GM18873 (cell line): Measurements from ENCODE around the gene MVB12B.

ENCODE experiments used
- ATAC-seq: cut with Tn5 transposase; IDR thresholded peaks from one replicate; pipeline ENCODE4 v1.9.1; 2021; ENCODE audit warnings: mild to moderate bottlenecking, moderate library complexity, moderate number of reproducible peaks; ENCODE audit not compliant: unreplicated experiment, low FRiP score

The MVB12B gene

GRCh38 chr9:126443144-126443543 lies 116.5 kb downstream of the MVB12B start:
- ATAC-seq, result no peak

GRCh38 chr9:126448136-126448535 lies 121.5 kb downstream of the MVB12B start:
- ATAC-seq, result no peak

- ATAC-seq, result no peak
Observed at GRCh38 chr9:126448865-126449577, 122.4 kb downstream of the MVB12B start.

- ATAC-seq, result no peak
Observed at GRCh38 chr9:126449725-126450667, 123.4 kb downstream of the MVB12B start.

- ATAC-seq, result no peak
Observed at GRCh38 chr9:126450668-126451205, 124.1 kb downstream of the MVB12B start.

GRCh38 chr9:126451316-126451885 lies 124.8 kb downstream of the MVB12B start:
- no peak for ATAC-seq

- no peak for ATAC-seq
Observed at GRCh38 chr9:126452106-126452505, 125.5 kb downstream of the MVB12B start.

GRCh38 chr9:126453156-126453963 lies 126.7 kb downstream of the MVB12B start:
- no peak for ATAC-seq

- ATAC-seq, result no peak
Observed at GRCh38 chr9:126454215-126454614, 127.6 kb downstream of the MVB12B start.

- no peak for ATAC-seq
Observed at GRCh38 chr9:126454795-126455194, 128.2 kb downstream of the MVB12B start.

- ATAC-seq, result no peak
Observed at GRCh38 chr9:126456441-126457174, 130.0 kb downstream of the MVB12B start.

- no peak for ATAC-seq
Observed at GRCh38 chr9:126457175-126457547, 130.5 kb downstream of the MVB12B start.

- no peak for ATAC-seq
Observed at GRCh38 chr9:126457890-126458289, 131.3 kb downstream of the MVB12B start.

GRCh38 chr9:126459126-126459525 lies 132.5 kb downstream of the MVB12B start:
- no peak for ATAC-seq

- no peak for ATAC-seq
Observed at GRCh38 chr9:126459546-126459945, 132.9 kb downstream of the MVB12B start.

GRCh38 chr9:126459965-126460843 lies 133.6 kb downstream of the MVB12B start:
- ATAC-seq, result no peak

- no peak for ATAC-seq
Observed at GRCh38 chr9:126461029-126461428, 134.4 kb downstream of the MVB12B start.

- ATAC-seq, result no peak
Observed at GRCh38 chr9:126461608-126462007, 135.0 kb downstream of the MVB12B start.

- ATAC-seq, result no peak
Observed at GRCh38 chr9:126462617-126463016, 136.0 kb downstream of the MVB12B start.
